DMS114 treated with DMSO at 0.1 percent for 48 hours (cell line): ENCODE results near the gene SASH3.

ENCODE experiments used
- DNase-seq: peaks from one replicate; lab custom pipeline; 2025; ENCODE audit not compliant: unreplicated experiment; lab: John Stamatoyannopoulos, UW

The SASH3 gene

GRCh38 chrX:129781680-129782495 lies 2.1 kb downstream of the SASH3 start:
- DNase-seq = no peak

DNA sequence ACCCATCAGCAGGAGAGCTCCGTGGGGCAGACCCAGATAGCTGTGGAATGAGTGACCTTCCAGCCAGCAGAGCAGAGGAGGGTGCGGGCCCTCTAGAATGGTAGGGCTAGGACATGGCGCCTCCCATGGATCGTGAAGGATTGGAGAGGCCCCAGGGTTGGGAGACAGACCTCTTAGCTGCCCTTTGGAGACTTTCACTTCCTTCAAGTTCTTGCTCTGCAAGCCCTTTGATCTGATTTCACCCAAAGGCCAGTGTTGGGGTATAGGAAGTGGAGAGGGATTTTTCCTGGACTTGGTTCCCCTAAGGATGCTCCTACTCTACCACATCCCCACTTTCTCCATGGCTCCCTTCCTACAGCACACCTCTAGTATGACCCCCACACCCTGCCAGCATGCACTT lies 3.0 kb downstream of the SASH3 start:
- DNase-seq = no peak

DNA sequence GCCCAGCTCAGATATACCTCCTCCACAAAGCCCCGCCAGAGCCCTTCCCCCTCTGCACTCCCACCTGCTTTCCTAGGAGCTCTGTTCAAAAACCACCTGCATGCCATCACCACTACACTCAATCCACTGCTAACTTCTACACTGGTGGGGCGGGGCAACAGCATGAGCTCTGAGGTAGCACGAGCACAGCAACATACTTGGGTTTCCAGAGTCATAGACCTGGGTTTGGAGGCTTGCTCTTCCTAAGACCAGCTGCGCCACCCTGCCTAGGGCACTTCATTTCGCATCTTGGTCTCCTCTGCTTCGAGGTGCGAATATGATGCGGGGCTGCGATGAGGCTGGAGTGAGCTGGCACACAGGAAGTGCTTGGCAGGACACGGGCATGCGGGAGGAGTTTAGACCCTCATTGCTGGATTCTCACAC lies 3.6 kb downstream of the SASH3 start:
- DNase-seq = no peak

DNA sequence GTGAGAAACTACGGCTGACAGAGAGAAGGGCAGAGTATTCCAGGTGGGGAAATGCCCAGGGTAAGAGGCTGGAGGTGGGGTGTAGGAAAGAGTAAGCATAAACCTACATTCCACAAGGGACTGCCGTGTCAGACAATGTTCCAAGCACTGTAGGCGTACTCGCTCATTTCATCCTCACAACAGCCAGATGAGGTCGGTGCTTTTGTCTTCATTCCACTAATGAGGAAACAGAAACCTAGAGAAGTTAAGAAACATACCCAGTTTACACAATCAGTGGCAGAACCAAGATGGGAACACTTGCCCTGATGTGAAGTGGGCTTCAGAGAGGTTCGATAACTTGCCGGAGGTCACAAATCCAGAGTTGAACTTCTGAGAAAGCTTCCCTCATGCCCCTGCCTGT lies 4.6 kb downstream of the SASH3 start:
- DNase-seq = no peak

GRCh38 chrX:129785160-129785947 lies 5.6 kb downstream of the SASH3 start:
- no peak for DNase-seq

- DNase-seq = no peak
These were observed 6.5 kb downstream of the SASH3 start for GRCh38 chrX:129786210-129786651.

DNA sequence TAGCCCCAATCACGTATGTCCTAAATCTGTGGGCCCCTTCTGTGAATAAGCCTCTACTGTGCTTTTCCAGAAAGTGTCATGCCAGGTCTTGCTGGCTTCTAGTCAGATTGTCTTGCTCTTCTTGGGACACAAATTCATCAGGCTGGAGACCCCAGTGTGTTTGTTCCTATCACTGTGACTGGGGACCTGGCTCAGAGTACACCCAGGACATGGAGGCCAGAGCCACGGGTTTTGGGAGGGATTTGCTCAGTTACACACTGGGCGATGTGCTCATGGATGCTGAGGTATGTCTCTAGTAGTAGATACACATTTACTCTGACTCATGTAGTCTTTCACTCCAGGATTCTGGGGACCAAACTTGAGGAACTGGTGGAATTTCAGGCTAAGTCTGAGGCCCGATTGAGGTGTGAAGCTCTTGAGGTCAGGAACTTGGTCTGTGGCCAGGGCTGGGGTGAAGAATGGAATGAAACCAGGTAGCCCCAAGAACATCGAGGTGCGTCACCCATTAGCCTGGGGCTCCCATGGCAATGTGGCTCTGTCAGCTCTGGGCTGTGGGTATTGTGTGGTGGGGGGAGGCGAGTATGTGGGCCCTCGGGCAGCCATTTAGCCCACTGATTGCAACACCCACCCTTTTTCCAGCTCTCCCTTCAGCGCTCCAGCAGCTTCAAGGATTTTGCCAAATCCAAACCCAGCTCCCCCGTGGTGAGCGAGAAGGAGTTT lies 7.7 kb downstream of the SASH3 start:
- no peak for DNase-seq

DNA sequence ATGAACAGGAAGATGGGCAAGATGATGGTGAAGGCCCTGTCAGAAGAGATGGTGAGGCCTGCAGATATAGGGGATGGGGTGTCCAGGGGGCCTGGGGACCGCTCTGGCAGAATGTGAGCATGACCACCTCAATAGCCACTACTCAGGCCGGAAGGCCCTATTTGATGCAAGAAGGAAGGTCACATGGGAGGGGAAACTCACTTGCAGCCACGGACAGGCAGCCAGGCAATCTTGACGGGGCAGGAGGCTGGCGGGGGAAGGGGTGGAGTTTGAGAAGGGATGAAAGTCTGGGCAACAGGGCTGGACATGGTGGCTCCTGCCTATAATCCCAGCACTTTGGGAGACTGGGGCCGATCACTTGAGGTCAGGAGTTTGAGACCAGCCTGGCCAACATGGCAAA lies 8.8 kb downstream of the SASH3 start:
- no peak for DNase-seq

GRCh38 chrX:129790146-129790545 lies 10.4 kb downstream of the SASH3 start:
- DNase-seq = no peak

DNA sequence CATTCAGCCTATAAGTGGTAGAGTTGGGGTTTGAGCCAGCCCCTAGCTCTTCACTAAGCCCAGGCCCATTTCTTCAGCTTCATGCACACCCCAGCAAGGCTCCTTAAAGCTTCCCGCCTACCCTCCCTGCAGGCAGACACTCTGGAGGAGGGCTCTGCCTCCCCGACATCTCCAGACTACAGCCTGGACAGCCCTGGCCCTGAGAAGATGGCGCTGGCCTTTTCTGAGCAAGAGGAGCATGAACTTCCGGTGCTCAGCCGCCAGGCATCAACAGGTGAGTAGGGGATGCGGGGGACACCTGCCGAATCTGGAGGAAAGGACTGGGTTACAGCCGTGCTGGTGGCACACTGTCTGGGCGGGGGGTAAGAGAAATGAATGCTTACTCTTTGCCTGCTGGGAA lies 11.1 kb downstream of the SASH3 start:
- no peak for DNase-seq

GRCh38 chrX:129791336-129791735 lies 11.6 kb downstream of the SASH3 start:
- no peak for DNase-seq

GRCh38 chrX:129791961-129792570 lies 12.3 kb downstream of the SASH3 start:
- no peak for DNase-seq

DNA sequence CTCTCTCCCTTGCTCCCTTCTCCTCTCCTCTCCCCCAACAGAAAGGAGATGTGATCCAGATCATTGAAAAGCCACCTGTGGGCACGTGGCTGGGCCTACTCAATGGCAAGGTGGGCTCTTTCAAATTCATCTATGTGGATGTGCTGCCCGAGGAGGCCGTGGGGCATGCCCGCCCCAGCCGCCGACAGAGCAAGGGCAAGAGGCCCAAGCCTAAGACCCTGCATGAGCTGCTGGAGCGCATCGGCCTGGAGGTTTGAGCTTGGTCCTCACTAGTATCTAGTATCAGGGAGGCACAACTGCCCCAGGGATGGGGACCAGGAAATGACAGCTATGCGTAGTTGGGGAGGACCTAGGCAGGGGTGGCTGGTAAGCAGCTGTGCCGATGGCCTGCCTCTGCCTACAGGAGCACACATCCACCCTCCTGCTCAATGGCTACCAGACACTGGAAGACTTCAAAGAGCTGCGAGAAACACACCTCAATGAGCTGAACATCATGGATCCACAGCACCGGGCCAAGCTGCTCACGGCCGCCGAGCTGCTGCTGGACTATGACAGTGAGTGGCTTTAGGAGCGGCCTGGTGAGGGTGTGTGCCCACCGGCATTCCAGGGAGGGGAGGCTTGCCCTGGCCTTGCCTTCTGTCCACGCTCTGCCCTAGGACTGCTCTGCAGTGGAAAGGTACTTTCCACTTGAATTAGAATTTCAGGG lies 13.0 kb downstream of the SASH3 start:
- no peak for DNase-seq

GRCh38 chrX:129793604-129794191 lies 13.9 kb downstream of the SASH3 start:
- DNase-seq = no peak

DNA sequence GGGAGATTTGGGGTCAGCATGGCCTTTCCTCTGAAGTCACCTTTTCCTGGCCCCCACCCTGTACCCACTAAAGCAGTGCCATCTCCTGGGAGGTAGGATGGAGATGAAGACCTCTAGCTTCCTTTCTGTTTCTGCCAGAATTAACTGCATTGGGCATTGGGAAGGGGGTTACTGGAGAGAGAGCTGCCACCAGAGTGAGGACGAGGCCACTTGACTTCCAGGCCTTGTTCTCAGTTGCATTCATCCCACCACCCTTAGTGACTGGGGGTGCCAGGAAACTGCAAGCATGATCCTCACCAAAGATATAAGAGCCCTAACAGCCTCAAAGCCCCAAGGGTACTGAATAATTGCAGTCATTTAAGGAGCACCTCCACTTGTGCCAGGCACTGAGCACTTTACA lies 15.8 kb downstream of the SASH3 start:
- DNase-seq = no peak

- no peak for DNase-seq
These were observed 17.6 kb downstream of the SASH3 start for GRCh38 chrX:129797251-129797906.

- no peak for DNase-seq
These were observed 18.7 kb downstream of the SASH3 start for GRCh38 chrX:129798456-129798855.

- DNase-seq = no peak
These were observed 19.1 kb downstream of the SASH3 start for GRCh38 chrX:129798888-129799287.

- no peak for DNase-seq
These were observed 20.4 kb downstream of the SASH3 start for GRCh38 chrX:129800186-129800585.

DNA sequence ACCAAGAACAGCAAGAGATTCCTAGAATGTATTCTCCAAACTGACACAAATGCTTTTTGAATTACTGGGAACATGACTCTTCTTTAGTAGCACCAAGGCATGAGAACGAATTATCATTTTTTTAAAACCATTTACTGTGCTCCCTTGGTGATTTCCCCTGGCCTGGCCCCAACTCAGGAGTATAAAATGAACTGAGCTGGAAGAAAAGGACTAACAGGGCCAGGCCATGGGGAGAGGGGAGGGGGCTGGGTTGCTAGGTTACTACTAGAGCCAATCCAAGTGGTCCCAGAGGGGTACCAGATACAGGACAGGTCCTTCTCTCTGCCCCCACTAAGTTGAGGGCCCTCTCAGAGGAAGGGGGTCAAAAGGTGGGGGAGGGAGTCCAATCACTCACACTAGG lies 23.1 kb downstream of the SASH3 start:
- DNase-seq = no peak
